Fibroblast of villous mesenchyme (primary cell): Measurements from ENCODE around the gene COX19. TPM values are rescaled to one million over a fixed set of nuclear protein-coding genes. Genes with fewer than 3 reads are reported as not detected.

Source experiments
- DNase-seq: peaks from one replicate; pipeline ENCODE4 v3.0.0-alpha.2; 2010; ENCODE audit warnings: low read depth
- H3K4me3 ChIP-seq: 2 replicates; pipeline ENCODE4 v1.5.1; 2011; ENCODE audit warnings: low read depth, mild to moderate bottlenecking, low read length
- CTCF ChIP-seq: IDR thresholded peaks from 2 replicates; pipeline ENCODE4 v1.5.1; 2012; ENCODE audit warnings: low read depth, mild to moderate bottlenecking, low read length; ENCODE audit not compliant: insufficient read depth
- total RNA-seq: library from RNA; depleted of rRNA; stranded (reverse); fragments of >200 nt; gene quantifications from 2 replicates; pipeline ENCODE4 v1.2.3, GENCODE V29; 2012

COX19 gene
- total RNA-seq, 1 donor, result 8.2 TPM

GRCh38 chr7:923108-924041 lies 52.0 kb downstream of the COX19 start:
- DNase-seq, result peak; percentile 77
- TF ChIP-seq CTCF, result no peak
- no peak overlapping the region for H3K4me3 ChIP-seq

DNA sequence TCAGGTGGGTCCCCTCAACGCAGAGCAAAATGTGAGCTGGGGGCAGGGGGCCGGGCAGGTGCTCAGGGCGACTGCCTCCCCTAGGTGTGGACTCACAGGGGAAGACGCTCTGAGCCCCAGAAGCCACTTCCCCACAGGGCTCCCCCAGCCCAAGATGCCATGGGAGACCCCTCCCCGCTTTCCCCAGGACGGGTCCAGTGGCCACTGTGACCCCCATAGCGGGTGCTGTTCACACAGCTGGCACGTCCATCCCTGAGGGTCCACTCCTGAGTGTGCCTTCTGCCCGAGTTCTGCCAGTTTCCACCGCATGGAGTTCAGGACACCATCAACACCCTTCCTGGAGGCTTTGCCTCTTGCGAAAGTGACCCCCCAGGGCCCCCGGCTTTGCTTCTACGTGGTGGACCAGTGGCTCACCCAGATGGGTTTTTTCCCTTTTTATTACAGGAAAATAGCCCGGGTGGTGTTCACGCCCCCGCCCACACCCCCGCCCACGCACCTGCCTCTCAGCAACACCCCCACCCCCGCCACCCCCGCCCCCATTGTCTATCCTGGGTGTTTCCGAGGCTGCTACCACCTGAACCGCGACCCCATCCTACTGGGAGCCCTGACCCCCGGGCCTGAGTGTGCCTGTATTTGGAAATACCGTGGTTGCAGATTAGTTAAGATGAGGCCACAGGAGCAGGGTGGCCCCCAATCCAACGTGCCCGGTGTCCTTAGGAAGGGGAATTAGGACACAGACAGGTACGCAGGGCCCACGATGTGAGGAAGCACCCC lies 52.8 kb downstream of the COX19 start:
- DNase-seq, result no peak
- no peak overlapping the region for H3K4me3 ChIP-seq
- no peak for TF ChIP-seq CTCF

DNA sequence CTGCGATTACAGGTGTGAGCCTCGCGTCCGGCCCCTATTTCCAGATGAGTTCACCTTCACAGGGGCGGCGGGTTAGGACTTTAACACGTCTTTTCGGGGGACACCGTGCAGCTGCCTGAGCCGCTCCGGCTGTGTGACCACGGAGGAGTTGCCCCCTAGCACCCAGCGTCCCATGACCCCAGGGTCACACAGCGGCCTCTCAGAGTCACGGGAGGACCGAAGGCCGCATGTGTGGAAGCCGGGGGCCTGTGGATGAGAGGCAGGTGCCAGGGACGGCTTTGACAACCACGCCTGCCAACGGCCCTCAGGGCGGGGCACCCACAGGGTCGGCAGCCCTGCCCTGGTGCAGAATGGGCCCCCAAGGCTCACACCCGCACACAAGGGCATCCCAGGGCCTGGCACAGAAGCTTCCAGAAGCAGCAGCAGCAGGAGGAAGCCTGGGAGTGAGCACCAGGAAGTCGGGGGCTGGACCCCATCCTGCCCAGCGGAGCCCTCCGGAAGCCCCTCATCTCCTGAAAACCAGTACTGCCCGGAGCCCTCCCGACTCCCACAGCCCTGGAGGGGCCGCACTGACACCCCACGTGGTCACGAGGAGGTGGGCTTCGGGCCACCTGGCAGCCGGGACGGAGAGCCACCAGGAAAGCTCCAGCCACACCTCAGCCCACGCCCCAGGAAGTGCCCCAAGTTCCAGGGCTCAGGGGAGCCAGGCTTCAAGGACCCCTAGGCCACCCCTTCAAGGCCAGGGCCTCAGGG lies 53.6 kb downstream of the COX19 start:
- no peak for TF ChIP-seq CTCF
- no peak for DNase-seq
- no peak overlapping the region for H3K4me3 ChIP-seq

DNA sequence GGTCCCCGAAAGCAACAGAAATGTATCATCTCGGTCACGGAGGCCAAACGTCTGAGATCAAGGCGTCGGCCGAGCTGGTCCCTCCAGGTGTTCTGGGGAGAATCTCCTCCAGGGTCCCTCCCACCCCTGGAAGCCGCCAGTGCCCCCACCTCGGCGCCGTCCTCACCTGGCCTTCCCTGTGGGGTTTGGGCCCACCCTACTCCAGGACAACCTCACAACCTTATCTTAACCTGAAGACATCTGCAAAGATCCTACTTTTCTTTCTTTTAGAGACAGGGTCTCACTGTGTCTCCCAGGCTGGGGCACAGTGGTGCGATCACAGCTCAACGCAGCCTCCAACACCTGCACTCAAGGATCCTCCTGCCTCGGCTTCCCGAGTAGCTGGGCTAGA lies 54.3 kb downstream of the COX19 start:
- no peak for TF ChIP-seq CTCF
- no peak for DNase-seq
- no peak overlapping the region for H3K4me3 ChIP-seq

- TF ChIP-seq CTCF, result no peak
- H3K4me3 ChIP-seq, result no peak overlapping the region
- no peak for DNase-seq
These were observed 54.8 kb downstream of the COX19 start for GRCh38 chr7:920351-921070.

DNA sequence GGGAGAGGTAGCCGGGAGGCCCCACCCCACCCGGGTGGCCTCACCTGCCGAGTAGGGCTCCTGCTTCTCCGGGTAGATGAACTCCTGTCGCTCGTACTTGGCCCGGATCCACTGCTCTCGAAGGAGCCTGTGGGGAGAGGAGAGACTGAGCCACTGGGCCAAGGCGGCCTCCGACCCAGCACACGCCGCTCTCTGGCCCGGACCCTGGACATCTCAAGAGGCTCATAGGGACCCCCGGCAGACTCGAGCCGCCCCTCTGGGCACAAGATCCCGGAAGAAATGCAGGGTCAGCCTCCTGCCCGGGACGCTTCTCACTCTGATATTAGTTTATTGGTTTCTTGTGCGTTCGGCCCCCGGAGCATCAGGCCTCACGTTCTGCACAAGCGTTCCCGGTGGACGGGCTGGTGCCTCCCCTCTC lies 55.4 kb downstream of the COX19 start:
- DNase-seq, result no peak
- no peak overlapping the region for H3K4me3 ChIP-seq
- TF ChIP-seq CTCF, result no peak
